PC-3 (cell line): ENCODE measurements around the gene GTF2F2.
"Not testable (repeated sequence)": the region's sequence is repeated elsewhere in the genome, so short reads cannot be mapped to it uniquely, and the experiment has no call there.

Source experiments
- CTCF ChIP-seq: fragments of 300-600 bp; sonication (generic); conservative IDR thresholded peaks from 2 replicates; pipeline ENCODE4 v1.5.1; 2017; ENCODE audit warnings: antibody characterized with exemption, low read depth, mild to moderate bottlenecking, low read length
- EZH2phosphoT487 ChIP-seq: fragments of 300-600 bp; sonication (generic); IDR thresholded peaks from 2 replicates; pipeline ENCODE4 v1.6.1; 2018; ENCODE audit warnings: mild to moderate bottlenecking, antibody characterized with exemption, low read length, borderline replicate concordance

GRCh38 chr13:45244736-45245135 lies 124.4 kb downstream of the GTF2F2 start:
- TF ChIP-seq CTCF, EZH2phosphoT487: not testable (repeated sequence)
